ENCODE measurements around the gene LTBP4.
"Not testable (repeated sequence)": the region's sequence is repeated elsewhere in the genome, so short reads cannot be mapped to it uniquely, and the experiment has no call there.

The LTBP4 gene

GRCh38 chr19:40576585-40577451 lies 24.4 kb upstream of the LTBP4 start, which contains the start of gene SHKBP1:
Gene SHKBP1 (plus strand): TSS chr19:40576873. CDS start chr19:40576900, 27 bp downstream.
- peak; percentile 98 to 99 (median 98) for DNase-seq

DNA sequence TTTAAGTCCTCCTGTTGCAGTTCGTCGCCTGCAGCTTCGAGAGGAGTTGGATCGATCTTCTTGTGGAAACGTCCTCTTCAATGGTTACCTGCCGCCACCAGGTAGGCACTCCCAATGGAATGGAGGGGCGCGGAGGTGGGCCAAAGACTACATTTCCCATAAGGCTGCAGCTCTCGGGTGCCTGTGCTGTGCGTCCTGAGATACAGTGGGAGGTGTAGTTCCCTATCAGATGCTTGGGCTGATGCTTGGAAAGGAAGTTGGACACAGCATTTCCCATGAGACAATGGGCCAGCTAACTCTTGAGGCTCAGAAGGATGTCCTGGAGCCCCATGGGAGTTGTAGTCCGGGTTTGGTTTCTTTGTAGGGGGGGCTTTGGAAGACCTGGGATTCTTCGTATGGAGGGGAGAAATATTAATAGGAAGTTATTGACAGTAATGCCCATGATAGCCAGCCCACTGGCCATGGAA lies 22.7 kb upstream of the LTBP4 start:
- DNase-seq, result peak; percentile 78 to 90 (median 88)

- no peak for DNase-seq
These were observed 20.6 kb upstream of the LTBP4 start for GRCh38 chr19:40580619-40581018.

GRCh38 chr19:40581531-40581930 lies 19.6 kb upstream of the LTBP4 start:
- DNase-seq, result no peak

GRCh38 chr19:40582467-40582866 lies 18.7 kb upstream of the LTBP4 start:
- DNase-seq, result no peak

- DNase-seq, result no peak
These were observed 17.9 kb upstream of the LTBP4 start for GRCh38 chr19:40583283-40583682.

GRCh38 chr19:40584007-40584406 lies 17.2 kb upstream of the LTBP4 start:
- no peak for DNase-seq

- peak; percentile 81 to 92 (median 84) for DNase-seq
These were observed 15.8 kb upstream of the LTBP4 start for GRCh38 chr19:40585241-40585981.

DNA sequence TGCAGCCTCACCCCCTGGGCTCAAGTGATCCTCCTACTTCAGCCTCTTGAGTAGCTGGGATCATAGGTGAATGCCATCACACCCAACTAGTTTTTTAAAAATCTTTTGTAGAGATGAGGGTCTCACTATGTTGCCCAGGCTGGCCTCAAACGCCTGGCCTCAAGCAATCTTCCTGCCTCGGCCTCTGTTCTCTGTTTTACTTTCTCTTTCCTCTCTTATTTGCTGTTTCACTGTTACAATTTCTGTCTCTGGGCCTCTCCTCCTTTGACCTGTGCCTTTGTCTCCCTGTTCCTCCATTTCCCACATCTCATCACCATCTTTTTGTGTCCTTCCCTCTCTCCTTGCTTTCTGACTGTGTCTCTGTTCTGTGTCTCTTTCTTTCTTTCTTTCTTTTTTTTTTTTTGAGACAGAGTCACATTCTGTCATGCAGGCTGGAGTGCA lies 15.2 kb upstream of the LTBP4 start:
- no peak for DNase-seq

- no peak for DNase-seq
These were observed 14.6 kb upstream of the LTBP4 start for GRCh38 chr19:40586611-40587010.

DNA sequence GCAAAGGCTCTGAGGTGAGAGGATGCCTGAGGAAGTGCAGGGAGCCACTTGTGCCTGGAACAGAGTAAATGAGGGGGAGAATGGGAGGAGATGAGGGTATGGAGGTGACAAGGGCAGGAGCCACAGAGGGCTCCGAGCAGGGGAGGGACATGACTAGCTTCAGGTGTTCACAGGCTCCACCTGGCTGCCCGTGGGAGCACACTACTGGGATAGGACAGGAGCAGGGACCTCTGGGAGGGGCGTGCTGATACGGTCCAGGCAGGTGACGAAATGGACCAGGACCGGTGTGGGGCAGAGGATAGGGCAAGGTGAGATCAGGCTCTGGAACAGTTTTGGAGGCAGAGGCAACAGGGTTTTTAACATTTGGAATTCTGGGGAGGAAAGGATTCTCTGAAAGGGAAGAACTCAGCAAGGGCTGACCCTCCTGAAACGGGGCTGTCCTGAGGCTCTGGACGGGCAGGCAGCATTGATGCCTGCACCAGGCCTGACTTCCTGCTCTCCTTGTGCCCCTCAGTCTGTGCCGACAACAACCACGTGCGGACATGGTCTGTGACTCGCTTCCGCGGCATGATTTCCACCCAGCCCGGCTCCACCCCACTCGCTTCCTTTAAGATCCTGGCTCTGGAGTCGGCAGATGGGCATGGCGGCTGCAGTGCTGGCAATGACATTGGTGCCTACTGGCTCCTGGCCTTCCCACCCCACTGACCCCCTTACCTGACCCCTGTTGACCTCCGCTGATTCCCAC lies 12.9 kb upstream of the LTBP4 start:
- DNase-seq, result no peak

GRCh38 chr19:40588926-40589569 lies 12.1 kb upstream of the LTBP4 start:
- no peak for DNase-seq

GRCh38 chr19:40589591-40590429 lies 11.4 kb upstream of the LTBP4 start:
- DNase-seq, result no peak

GRCh38 chr19:40590464-40591265 lies 10.5 kb upstream of the LTBP4 start:
- no peak for DNase-seq

DNA sequence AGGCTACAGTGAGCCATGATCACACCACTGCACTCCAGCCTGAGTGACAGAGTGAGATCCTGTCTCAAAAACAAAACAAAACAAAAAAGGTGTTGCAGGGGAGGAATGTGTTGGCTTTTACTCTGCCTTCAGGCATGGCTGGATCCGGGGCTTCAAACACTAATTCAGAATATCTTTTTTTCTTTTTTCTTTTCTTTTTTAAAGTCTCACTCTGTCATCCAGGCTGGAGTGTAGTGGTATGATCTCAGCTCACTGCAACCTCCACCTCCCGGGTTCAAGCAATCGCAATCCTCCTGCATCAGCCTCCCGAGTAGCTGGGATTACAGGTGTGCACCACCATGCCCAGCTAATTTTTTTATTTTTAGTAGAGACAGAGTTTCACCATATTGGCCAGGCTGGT lies 9.4 kb upstream of the LTBP4 start:
- not testable (repeated sequence) for DNase-seq

DNA sequence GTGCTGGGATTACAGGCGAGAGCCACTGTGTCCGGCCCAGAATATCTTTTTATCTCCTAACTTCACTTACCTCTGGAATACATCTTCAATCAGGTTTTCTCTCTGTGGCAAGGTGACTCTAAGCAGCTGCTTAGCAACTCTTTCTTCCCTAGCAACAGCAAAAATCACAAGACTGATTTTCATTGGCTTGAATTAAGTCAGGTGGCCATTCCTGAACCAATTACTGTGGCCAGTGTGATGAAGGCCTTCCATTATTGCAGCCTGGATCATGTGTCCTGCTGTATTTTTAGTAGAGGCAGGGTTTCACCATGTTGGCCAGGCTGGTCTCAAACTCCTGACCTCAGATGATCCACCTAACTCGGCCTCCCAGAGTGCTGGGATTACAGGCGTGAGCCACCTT lies 9.0 kb upstream of the LTBP4 start:
- peak; percentile 38 to 72 (median 60) for DNase-seq

DNA sequence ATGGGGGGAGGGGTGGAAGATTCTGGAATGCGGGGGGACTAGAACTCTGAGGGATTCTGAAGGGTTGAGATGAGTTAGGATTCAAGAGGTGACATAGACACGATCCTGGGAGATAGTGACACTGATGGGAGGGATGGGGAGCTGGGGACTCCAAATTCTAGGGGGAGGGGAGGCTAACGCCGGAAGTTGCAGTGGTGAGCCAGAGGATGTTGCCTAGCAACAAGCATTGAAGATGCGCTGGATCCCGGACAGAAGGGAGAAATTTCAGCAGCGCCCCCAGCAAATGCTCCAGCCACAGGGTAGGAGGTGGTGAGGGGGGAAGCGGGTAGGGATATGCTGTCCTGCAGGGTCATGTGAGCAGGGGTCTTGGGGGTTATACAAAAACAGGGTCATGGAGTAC lies 6.9 kb upstream of the LTBP4 start:
- no peak for DNase-seq

DNA sequence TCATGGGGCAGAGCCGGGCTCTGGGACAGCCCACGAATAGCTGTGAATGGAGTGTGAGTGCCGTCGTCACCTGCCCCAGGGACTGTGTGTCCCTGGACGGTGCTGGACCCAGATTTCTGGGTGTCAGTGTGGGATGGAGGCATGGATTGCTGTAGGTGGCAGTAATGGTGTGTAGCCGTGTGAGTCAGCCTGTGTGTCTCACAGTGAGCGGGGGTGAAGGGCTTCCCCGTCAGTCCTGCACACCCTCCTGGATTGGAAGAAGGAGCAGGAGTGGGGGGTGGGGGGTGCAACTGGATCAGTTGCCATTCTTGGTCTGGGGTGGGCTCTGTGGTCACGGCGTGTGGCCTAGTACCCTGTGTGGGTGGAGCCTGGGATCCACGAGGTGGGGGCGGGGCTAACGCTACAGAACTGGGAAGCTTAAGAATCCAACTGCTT lies 6.5 kb upstream of the LTBP4 start:
- DNase-seq, result peak in 2 of 4 experiments; percentile 36 to 48

- DNase-seq, result peak; percentile 38 to 75 (median 62)
These were observed 4.4 kb upstream of the LTBP4 start for GRCh38 chr19:40596608-40597328.

Data from suppressor macrophage (primary cell).